H1 (cell line): ENCODE measurements around the gene DENND1A. TPM values are rescaled to one million over a fixed set of nuclear protein-coding genes. Genes with fewer than 3 reads are reported as not detected.

ENCODE experiments used
- CTCF ChIA-PET: fragments of 300-600 bp; sonication (Branson Sonifier 250); formaldehyde crosslinking; loops from one replicate; lab custom pipeline; 2021; ENCODE audit not compliant: partially characterized antibody; lab: Charles Lee
- POLR2A ChIA-PET: fragments of 300-600 bp; sonication (Branson Sonifier 250); formaldehyde crosslinking; loops from one replicate; lab custom pipeline; 2021; ENCODE audit warnings: inconsistent platforms; ENCODE audit not compliant: partially characterized antibody; lab: Charles Lee
- DNase-seq, 2 experiments: peaks; one replicate each; pipeline versions ENCODE4 v3.0.0 to v3.0.0-alpha.2; 2010 to 2022; ENCODE audit warnings: low spot score in 2 of 2, low read depth in 1 of 2, mixed read lengths in 1 of 2
- FAIRE-seq: peaks from 2 replicates; lab custom pipeline; 2011; peaks lifted over from hg19 to GRCh38; lab: Jason Lieb, UNC
- H2AFZ ChIP-seq: 2 replicates; pipeline ENCODE4 v1.8.1; 2012; ENCODE audit warnings: low read length, inconsistent platforms
- H2AK5ac ChIP-seq: 2 replicates; pipeline ENCODE4 v1.6.1; 2013; ENCODE audit warnings: low read depth, low read length
- H2BK120ac ChIP-seq: replicated peaks from 2 replicates; pipeline ENCODE3; 2013; ENCODE audit warnings: low read depth, low read length, inconsistent platforms
- H2BK12ac ChIP-seq: 2 replicates; pipeline ENCODE4 v1.6.1; 2013; ENCODE audit warnings: low read depth, low read length
- H2BK15ac ChIP-seq: 2 replicates; pipeline ENCODE4 v1.6.1; 2013; ENCODE audit warnings: low read length
- H2BK20ac ChIP-seq: 2 replicates; pipeline ENCODE4 v1.6.1; 2013; ENCODE audit warnings: low read length
- H2BK5ac ChIP-seq: 2 replicates; pipeline ENCODE4 v1.6.1; 2013; ENCODE audit warnings: low read depth, low read length
- H3K14ac ChIP-seq: 2 replicates; pipeline ENCODE4 v1.6.1; 2013; ENCODE audit warnings: inconsistent platforms; ENCODE audit not compliant: insufficient read length
- H3K18ac ChIP-seq: 2 replicates; pipeline ENCODE4 v1.6.1; 2013; ENCODE audit warnings: low read length; ENCODE audit errors: extremely low read depth
- H3K23ac ChIP-seq: 2 replicates; pipeline ENCODE4 v1.6.1; 2013; ENCODE audit warnings: inconsistent platforms; ENCODE audit not compliant: insufficient read length
- H3K23me2 ChIP-seq: 2 replicates; pipeline ENCODE4 v1.6.1; 2013; ENCODE audit warnings: low read depth, low read length
- H3K27ac ChIP-seq: 2 replicates; pipeline ENCODE4 v1.6.1; 2011; ENCODE audit warnings: low read depth, low read length, inconsistent platforms
- H3K27me3 ChIP-seq, 4 experiments: replicated peaks in 1 of 4; 1 replicate in 1 of 4; 2 replicates in 3 of 4; pipeline versions ENCODE4 v1.6.1 to v1.8.1; 2011 to 2013; ENCODE audit warnings: low read length in 3 of 4, mild to moderate bottlenecking in 3 of 4, inconsistent platforms in 2 of 4, mixed read lengths in 2 of 4, moderate library complexity in 1 of 4; ENCODE audit not compliant: control insufficient read depth in 3 of 4, insufficient read depth in 3 of 4; ENCODE audit errors: extremely low read depth in 1 of 4
- H3K36me3 ChIP-seq, 4 experiments: 2 replicates each; pipeline versions ENCODE4 v1.6.1 to v1.8.1; 2011 to 2013; ENCODE audit warnings: mild to moderate bottlenecking in 4 of 4, low read length in 3 of 4, moderate library complexity in 2 of 4, control low read depth in 1 of 4, inconsistent platforms in 1 of 4; ENCODE audit not compliant: insufficient read depth in 4 of 4, control insufficient read depth in 2 of 4
- H3K4ac ChIP-seq: replicated peaks from 2 replicates; pipeline ENCODE3; 2013; ENCODE audit warnings: low read length, low read depth, mixed read lengths, inconsistent platforms; ENCODE audit not compliant: insufficient read length
- H3K4me1 ChIP-seq, 4 experiments: replicated peaks in 1 of 4; 1 replicate in 1 of 4; 2 replicates in 3 of 4; pipeline versions ENCODE4 v1.6.1 to v1.8.1; 2011 to 2013; ENCODE audit warnings: low read length in 3 of 4, inconsistent platforms in 2 of 4, mixed read lengths in 1 of 4; ENCODE audit not compliant: insufficient read depth in 4 of 4, control insufficient read depth in 3 of 4
- H3K4me2 ChIP-seq, 2 experiments: 2 replicates each; pipeline versions ENCODE4 v1.6.1 to v1.8.1; 2011 to 2013; ENCODE audit warnings: low read depth in 2 of 2, low read length in 2 of 2, control low read depth in 1 of 2, inconsistent platforms in 1 of 2, mild to moderate bottlenecking in 1 of 2; ENCODE audit not compliant: insufficient read depth in 1 of 2
- H3K4me3 ChIP-seq, 4 experiments: fragments of 200-600, 300-600 bp in 1 of 4; sonication (generic), shearing (Covaris generic), sonication (Bioruptor Twin) in 1 of 4; 2 replicates each; pipeline versions ENCODE4 v1.5.1 to v1.8.1; 2011 to 2016; ENCODE audit warnings: low read length in 4 of 4, low read depth in 3 of 4, control low read depth in 2 of 4, inconsistent platforms in 2 of 4, mild to moderate bottlenecking in 2 of 4, mixed read lengths in 1 of 4, moderate library complexity in 1 of 4; ENCODE audit not compliant: insufficient read depth in 2 of 4; ENCODE audit errors: extremely low read depth in 1 of 4
- H3K56ac ChIP-seq: replicated peaks from 2 replicates; pipeline ENCODE3; 2013; ENCODE audit warnings: low read depth, mild to moderate bottlenecking, mixed read lengths, low read length, inconsistent platforms; ENCODE audit not compliant: insufficient read length
- H3K79me1 ChIP-seq: 2 replicates; pipeline ENCODE4 v1.6.1; 2013; ENCODE audit warnings: low read depth, low read length, control low read depth
- H3K79me2 ChIP-seq, 2 experiments: 2 replicates each; pipeline versions ENCODE4 v1.6.1 to v1.8.1; 2012 to 2013; ENCODE audit warnings: low read length in 2 of 2, mild to moderate bottlenecking in 2 of 2, inconsistent platforms in 1 of 2; ENCODE audit not compliant: insufficient read depth in 2 of 2, control insufficient read depth in 1 of 2
- H3K9ac ChIP-seq, 4 experiments: replicated peaks in 1 of 4; 1 replicate in 1 of 4; 2 replicates in 3 of 4; pipeline versions ENCODE4 v1.6.1 to v1.8.1; 2011 to 2013; ENCODE audit warnings: low read depth in 3 of 4, low read length in 3 of 4, control low read depth in 2 of 4, mild to moderate bottlenecking in 2 of 4, moderate library complexity in 2 of 4, inconsistent platforms in 1 of 4; ENCODE audit errors: extremely low read depth in 1 of 4
- H3K9me3 ChIP-seq, 2 experiments: 2 replicates each; pipeline versions ENCODE4 v1.6.1 to v1.8.1; 2012 to 2013; ENCODE audit warnings: mild to moderate bottlenecking in 2 of 2, moderate library complexity in 2 of 2, control low read depth in 1 of 2, inconsistent platforms in 1 of 2, low read depth in 1 of 2, low read length in 1 of 2, mixed read lengths in 1 of 2; ENCODE audit not compliant: insufficient read depth in 2 of 2
- H4K20me1 ChIP-seq, 2 experiments: replicated peaks in 1 of 2; 2 replicates each; pipeline versions ENCODE3 to v1.8.1; 2011 to 2013; ENCODE audit warnings: inconsistent platforms in 2 of 2, low read length in 2 of 2, mild to moderate bottlenecking in 1 of 2; ENCODE audit not compliant: insufficient read depth in 2 of 2, control insufficient read depth in 1 of 2
- H4K5ac ChIP-seq: 2 replicates; pipeline ENCODE4 v1.6.1; 2013; ENCODE audit warnings: low read length, low read depth, mixed read lengths, inconsistent platforms; ENCODE audit not compliant: insufficient read length
- H4K8ac ChIP-seq: 2 replicates; pipeline ENCODE4 v1.8.0; 2013; ENCODE audit warnings: mild to moderate bottlenecking, moderate library complexity, low read length, inconsistent platforms; ENCODE audit not compliant: insufficient read depth; ENCODE audit errors: extremely low read depth
- H4K91ac ChIP-seq: replicated peaks from 2 replicates; pipeline ENCODE3; 2013; ENCODE audit warnings: low read length, mixed read lengths, inconsistent platforms; ENCODE audit not compliant: insufficient read length
- BCL11A ChIP-seq, 2 experiments: IDR thresholded peaks; one replicate each; pipeline ENCODE4 v1.6.1; 2011; ENCODE audit warnings: low read depth in 2 of 2, low read length in 2 of 2, mild to moderate bottlenecking in 2 of 2
- WGBS, 2 experiments: shearing (Covaris generic) in 1 of 2; methylation state at CpG; one replicate each; pipeline versions ENCODE4 v1.1.6 to v1.1.7; 2013 to 2015; ENCODE audit warnings: low lambda C conversion rate in 2 of 2, mixed read lengths in 2 of 2, inconsistent platforms in 1 of 2, low coverage in 1 of 2, missing lambda C conversion rate in 1 of 2; ENCODE audit not compliant: insufficient replicate concordance in 2 of 2, insufficient coverage in 1 of 2, insufficient read length in 1 of 2; ENCODE audit errors: extremely low coverage in 1 of 2, missing lambda C conversion rate in 1 of 2; 5-methylcytosine and 5-hydroxymethylcytosine counted together
- polyA plus RNA-seq, 7 experiments: library from polyadenylated mRNA; depleted of rRNA in 3 of 7; stranded (reverse) in 5 of 7; unstranded in 2 of 7; fragments of >200 nt in 5 of 7; fragments of 200-250 nt in 2 of 7; gene quantifications; 1 replicate in 5 of 7; 2 replicates in 1 of 7; 4 replicates in 1 of 7; pipeline versions ENCODE4 v1.2.1 to v1.2.3, GENCODE V29; 2011 to 2013; ENCODE audit warnings: missing spikeins in 2 of 7, mixed read lengths in 2 of 7
- total RNA-seq: library from RNA; stranded (reverse); fragmentation: NEBNext Ultra II Directional; extraction: Animal tissue kit (Norgen Biotek cat#: 25700); gene quantifications from 2 replicates; pipeline ENCODE4 v1.2.1, GENCODE V29; 2021

DENND1A gene
- total and polyA plus RNA-seq, 2 of the 8 experiments (the other 6 are each of a cell fraction or from before 2014, with no cell fraction given), result 24.1 to 26.4 TPM

GRCh38 chr9:123400926-123401503 lies 528.9 kb downstream of the DENND1A start:
- Histone ChIP-seq H2BK20ac (no peak overlapping the region), H3K14ac (no peak overlapping the region), H3K4me3 (no peak overlapping the region), H2BK12ac (no peak overlapping the region), H4K91ac (no peak overlapping the region), H4K8ac (no peak overlapping the region), H3K23me2 (no peaks in the 10 kb centered on the region), H3K9me3 (no peaks in the 10 kb centered on the region), H2BK120ac (no peak overlapping the region), H3K4me1 (peaks cover 0 to 5% (median 2%) of the 10 kb centered on the region in 4 experiments; a peak in 6 of 7 replicates), H3K4ac (no peak overlapping the region), H3K79me2 (no peaks in the 10 kb centered on the region), H2BK5ac (no peak overlapping the region), H2BK15ac (no peak overlapping the region), H3K4me2 (no peak overlapping the region), H3K23ac (no peak overlapping the region), H4K5ac (no peak overlapping the region), H3K36me3 (no peaks in the 10 kb centered on the region), H3K79me1 (no peaks in the 10 kb centered on the region), H2AFZ (no peak overlapping the region), H4K20me1 (no peaks in the 10 kb centered on the region), H2AK5ac (no peak overlapping the region), H3K9ac (no peak overlapping the region), H3K56ac (no peak overlapping the region), H3K27me3 (no peaks in the 10 kb centered on the region; a peak in 1 of 7 replicates), H3K18ac (no peak overlapping the region), H3K27ac (no peak overlapping the region)
- CTCF ChIA-PET, result interaction anchor here (0.5 to 29.0 kb wide), 31 partner anchors 9 to 981 kb away, joined by 3 to 668 read pairs (median 9); partner anchors contain the start of gene CRB2
- no peak for FAIRE-seq
- DNase-seq, result no peak
- POLR2A ChIA-PET, result no interaction called here
- 89% methylated on average over 13 of the region's 13 CpGs; no CpG with 5 or more reads in 1 of the 2 experiments for WGBS, 2 experiments
- TF ChIP-seq BCL11A (IDR thresholded peaks at IDR 0.05; ENCODE audit: low read depth in 2 of 2, low read length in 2 of 2), result no peak
